Measurements from ENCODE around the gene ERC2.

GRCh38 chr3:55565521-55565920 lies 902.7 kb downstream of the ERC2 start:
- TF ChIP-seq CTCF (IDR thresholded peaks at IDR 0.05) (no peak), POLR2A (IDR thresholded peaks at IDR 0.05) (no peak)

All from ovary (tissue), 3 donors.